Glomerular endothelial cell (primary cell): ENCODE results near the gene C2CD3. TPM values are rescaled to one million over a fixed set of nuclear protein-coding genes. Genes with fewer than 3 reads are reported as not detected.
A peak's percentile ranks its signal among the peaks of the same experiment; 100 is the strongest.
"Not testable (repeated sequence)": the region's sequence is repeated elsewhere in the genome, so short reads cannot be mapped to it uniquely, and the experiment has no call there.

ENCODE experiments used
- DNase-seq: peaks from one replicate; pipeline ENCODE4 v3.0.0-alpha.2; 2011; ENCODE audit warnings: low read depth, low spot score; ENCODE audit errors: extremely low read depth
- total RNA-seq: library from RNA; depleted of rRNA; stranded (reverse); fragments of >200 nt; gene quantifications from 2 replicates; pipeline ENCODE4 v1.2.3, GENCODE V29; 2015

Gene C2CD3
- total RNA-seq, 1 donor from 2014 or later = 20.4 TPM

DNA sequence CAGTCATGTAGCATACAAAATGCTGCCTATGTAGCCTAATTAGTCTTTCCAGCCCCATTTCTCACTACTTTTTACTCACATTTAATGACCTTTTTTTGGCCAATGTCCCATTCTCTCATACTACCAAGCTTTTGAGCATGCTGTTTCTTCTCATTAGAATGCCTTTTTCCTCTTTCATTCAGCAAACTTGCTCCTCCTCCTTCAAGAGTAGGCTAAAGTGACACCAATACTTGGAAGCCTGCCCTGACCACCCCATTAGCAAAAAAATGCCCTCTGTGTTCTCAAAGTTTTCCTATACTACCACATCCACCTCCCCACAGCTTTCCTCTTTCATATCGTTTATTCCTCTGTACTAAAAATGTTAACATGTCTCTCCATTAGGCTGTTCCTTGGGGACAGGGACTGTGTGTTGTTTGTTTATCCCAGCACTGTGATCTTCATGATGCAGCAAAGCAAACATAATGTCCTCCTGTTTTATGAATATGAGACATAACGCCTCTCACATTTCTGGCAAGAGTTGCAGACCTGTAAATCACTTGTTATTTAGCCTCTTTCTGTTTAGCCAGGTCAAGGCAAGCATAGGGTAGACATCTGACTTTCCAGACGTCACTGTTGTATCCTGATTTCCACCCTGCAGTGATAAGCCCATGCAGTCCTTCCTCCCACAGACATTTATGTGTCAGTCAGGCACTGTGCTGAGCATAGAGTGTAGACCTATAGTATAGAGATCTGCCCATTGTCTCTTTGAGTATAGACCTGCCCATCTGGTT is 99.9 kb downstream of the C2CD3 start:
- no peak for DNase-seq

DNA sequence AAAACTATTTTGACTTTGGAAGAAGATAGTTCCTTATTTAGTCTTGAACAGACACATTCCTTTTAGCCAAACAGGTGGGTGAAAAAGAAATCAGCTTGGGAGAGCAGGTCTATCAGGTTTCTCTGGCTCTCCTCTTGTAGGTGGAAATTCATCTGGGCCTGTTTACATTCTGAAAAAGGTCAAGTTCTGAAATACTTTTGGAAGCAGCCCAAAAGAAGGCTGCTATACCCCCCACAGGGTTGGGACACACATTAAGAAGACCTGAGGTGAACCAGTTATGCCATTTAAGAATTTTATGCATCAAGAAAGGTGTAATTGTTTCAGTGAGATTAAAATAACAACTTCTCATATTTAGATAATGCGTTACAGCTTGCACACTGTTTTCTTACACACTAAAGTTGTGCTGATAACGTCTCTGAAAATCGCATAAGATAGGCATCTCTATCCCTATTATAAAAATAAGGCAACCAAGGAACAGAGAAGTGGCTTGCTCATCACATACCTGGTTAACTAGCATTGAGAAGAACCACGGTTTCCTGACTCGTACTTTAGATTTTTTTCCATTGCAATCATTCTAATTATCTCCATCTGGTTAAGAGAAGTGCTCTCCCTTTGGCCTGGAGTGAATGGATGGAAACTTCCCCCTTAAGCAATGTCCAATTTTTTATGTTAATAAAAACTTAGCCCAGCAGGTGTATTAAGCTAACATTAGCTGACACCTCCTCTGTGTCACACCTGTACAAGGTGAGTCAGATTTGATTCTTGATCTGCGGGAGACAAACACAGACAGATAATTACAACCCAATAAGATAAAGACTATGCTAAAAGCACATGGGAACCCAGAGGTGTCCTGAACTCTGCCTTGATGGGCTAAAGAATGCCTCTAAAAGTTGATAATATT is 101.4 kb downstream of the C2CD3 start:
- no peak for DNase-seq

GRCh38 chr11:74066663-74067062 is 104.1 kb downstream of the C2CD3 start:
- not testable (repeated sequence) for DNase-seq

GRCh38 chr11:74065534-74065933 is 105.3 kb downstream of the C2CD3 start:
- DNase-seq = not testable (repeated sequence)

GRCh38 chr11:74063628-74064027 is 107.2 kb downstream of the C2CD3 start:
- DNase-seq = not testable (repeated sequence)

DNA sequence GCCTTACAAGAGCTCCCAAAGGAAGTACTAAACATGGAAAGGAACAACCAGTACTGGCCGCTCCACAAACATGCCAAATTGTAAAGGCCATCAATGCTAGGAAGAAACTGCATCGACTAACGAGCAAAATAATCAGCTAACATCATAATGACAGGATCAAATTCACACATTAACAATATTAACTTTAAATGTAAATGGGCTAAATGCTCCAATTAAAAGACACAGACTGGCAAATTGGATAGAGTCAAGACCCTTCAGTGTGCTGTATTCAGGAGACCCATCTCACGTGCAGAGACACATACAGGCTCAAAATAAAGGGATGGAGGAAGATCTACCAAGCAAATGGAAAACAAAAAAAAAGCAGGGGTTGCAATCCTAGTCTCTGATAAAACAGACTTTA is 109.2 kb downstream of the C2CD3 start:
- DNase-seq = not testable (repeated sequence)

DNA sequence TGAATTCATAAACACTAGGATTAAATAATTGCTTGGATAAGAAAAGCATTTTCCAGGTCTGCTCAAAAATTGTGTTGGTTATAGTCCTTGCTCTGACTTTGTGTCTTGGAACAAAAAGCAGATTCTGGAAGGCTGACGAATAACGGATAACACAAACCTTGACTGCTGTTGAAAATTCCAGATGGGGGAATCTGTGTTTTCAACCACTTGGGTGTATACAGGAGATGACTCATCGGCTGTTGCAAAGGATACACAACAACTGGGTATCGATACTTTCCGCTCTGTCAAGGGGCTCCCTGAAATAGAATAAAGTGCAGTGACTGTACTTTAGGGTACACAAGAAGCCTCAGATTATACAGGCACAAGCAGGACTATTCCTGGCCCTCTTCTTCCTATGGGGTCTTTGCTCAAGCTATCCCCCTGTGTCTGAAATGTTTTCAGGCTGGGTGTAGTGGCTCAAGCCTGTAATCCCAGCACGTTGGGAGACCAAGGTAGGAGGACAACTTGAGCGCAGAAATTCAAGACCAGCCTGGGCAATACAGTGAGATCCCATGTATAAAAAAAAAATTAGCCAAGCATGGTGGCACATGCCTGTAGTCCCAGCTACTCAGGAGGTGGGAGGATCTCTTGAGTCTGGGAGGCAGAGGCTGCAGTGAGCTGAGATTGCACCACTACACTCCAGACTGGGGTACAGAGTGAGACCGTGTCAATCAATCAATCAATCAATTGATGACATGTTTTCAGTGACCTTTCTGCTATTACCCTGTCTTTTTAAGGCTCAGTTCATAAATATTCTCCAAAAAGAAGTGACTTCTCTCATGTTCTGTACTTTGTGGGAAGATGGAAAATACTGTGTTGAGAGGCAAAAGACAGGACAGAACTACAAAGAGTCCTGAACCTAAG is 113.3 kb downstream of the C2CD3 start:
- DNase-seq = no peak

GRCh38 chr11:74055938-74056337 is 114.9 kb downstream of the C2CD3 start:
- no peak for DNase-seq

- DNase-seq = no peak
Measured at GRCh38 chr11:74050465-74050864, 120.3 kb downstream of the C2CD3 start.

DNA sequence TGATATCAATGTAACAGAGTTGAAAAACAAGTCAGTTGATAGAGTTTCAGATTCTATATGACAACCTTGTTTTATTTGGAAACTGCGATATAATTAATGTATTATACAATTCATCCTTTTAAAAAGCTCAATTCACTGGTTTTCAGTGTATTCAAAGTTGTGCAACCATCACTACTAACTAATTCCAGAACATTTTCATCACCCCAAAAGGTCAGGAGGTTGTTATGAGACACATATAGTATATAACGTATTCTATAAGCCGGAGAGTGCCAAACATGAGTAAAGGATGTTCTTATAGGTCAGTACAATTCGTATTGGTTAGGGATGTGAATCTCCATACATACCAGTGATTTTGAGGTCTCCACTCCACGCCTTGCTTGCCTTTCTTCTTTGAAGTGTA is 121.8 kb downstream of the C2CD3 start:
- no peak for DNase-seq

GRCh38 chr11:74044538-74044937 is 126.3 kb downstream of the C2CD3 start:
- DNase-seq = no peak

GRCh38 chr11:74043450-74043849 is 127.4 kb downstream of the C2CD3 start:
- DNase-seq = no peak

GRCh38 chr11:74037309-74037708 is 133.5 kb downstream of the C2CD3 start:
- no peak for DNase-seq

DNA sequence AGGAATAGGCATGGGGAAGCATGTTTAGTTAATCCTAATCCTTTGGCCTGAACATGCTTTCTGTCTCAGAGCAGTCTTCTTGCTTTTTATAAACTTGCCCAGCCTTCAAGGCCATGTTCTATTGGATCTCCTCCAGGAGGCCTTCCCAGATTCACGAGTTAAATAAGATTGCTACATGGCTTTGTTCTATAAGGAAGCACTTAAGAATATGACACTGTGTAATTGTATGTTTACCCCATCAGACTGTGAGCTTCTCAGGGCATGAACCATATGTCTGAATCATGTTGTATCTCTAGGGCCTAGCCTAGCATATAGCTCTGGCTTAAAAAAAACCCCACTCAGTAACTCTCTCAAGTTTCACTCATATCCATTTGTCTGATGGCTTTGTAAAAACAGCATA is 135.5 kb downstream of the C2CD3 start:
- DNase-seq = no peak

GRCh38 chr11:74033046-74033445 is 137.8 kb downstream of the C2CD3 start:
- no peak for DNase-seq

DNA sequence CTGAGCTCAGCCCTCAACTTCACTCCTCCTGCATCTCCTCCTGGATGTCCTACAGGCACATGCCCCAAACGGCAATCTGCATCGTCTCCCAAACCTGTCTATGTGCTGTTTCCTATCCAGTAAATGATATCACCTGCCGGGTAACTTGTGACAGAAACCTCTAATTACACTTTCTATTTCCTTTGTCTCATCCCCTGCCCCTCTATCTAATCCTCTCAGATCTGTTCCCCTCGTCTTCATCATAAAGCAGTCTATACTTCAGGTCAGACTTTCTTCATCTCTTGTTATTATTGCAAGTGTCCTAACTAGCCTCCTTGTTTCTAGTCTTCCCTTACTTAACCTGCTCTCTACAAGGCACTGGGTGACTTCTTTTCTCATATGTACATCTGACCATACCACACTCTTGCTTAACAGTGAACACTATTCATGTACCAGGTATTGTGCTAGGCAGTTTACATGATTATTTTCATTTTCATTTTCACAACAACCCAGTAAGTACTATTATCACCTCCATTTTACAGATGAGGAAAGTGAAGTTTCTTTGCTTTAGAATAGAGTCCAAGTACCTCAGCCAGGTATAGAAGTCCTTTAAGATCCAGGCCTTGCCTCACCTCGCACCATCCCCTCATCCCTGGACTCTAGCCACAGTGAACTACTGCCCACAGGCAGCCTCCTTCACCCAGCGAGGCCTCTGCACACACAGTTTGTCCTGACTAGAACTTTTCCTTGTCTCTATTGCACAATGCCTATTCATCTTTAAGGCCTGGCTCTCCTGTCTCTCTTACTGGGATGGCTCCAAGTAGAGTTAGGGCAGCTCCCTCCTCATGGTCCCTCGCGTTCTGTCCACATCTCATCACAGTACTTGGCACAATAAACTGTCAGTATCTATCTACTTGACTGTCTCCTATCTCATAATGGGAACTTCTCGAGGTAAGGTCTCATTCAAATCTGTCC is 139.8 kb downstream of the C2CD3 start:
- DNase-seq = no peak

GRCh38 chr11:74025467-74026166 is 145.2 kb downstream of the C2CD3 start:
- DNase-seq = no peak

GRCh38 chr11:74024261-74025029 is 146.4 kb downstream of the C2CD3 start:
- peak; percentile 20 for DNase-seq
